ENCODE measurements around the gene EXOSC6.
"Not testable (repeated sequence)": the region's sequence is repeated elsewhere in the genome, so short reads cannot be mapped to it uniquely, and the experiment has no call there.

EXOSC6 gene

DNA sequence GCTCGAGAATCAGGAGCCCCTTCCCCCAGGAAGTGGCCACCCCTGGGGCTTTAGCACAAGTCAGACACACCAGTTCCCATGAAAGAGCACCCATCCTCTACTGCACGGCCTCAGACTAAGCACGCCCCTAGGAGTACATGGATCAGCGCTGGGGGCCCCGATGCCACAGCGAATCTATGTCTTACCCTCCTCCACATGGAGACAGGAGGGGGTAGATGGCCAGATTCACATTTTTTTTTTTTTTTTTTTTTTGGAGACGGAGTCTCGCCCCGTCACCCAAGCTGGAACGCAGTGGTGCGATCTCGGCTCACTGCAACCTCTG is 3.2 kb upstream of the EXOSC6 start:
- no peak for DNase-seq (ENCODE audit: low read depth, low spot score)

DNA sequence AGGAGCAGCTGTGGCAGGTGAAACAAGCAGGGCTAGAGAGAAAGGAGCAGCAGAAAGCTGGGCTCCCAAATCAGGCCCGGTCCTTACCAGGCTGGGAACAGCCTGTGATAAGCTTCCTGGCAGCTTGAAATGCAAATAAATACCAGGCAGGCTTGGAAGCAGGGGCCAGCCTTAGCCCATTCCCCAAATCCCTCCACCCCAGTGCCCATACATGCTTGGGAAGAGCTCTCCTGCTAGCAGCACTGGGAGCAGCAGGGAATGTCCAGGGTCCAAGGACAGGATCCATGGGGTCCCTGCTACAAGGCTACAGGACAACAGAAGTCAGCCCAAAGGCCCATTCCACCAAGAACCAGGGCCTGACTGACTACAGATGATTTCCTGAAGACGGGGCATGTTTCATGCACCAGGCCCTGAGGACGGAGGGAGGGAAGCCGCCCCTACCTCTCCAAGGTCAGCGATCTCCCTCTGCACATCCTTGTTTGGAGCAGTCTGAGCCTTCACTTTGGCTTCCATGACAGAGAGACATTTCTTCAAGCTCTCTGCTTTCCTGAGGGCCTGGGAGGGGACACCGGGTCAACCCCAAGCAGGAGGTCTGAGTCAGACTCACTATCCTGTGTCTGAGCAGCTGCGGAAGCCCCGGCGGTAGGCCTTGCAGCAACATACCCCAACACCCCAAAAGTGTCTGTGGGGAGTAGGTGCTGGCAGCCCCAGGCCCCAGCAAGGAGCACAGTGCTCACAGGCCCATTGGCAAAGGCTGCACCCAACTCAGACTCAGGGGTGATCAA is 2.6 kb upstream of the EXOSC6 start:
- DNase-seq (ENCODE audit: low read depth, low spot score), result no peak

DNA sequence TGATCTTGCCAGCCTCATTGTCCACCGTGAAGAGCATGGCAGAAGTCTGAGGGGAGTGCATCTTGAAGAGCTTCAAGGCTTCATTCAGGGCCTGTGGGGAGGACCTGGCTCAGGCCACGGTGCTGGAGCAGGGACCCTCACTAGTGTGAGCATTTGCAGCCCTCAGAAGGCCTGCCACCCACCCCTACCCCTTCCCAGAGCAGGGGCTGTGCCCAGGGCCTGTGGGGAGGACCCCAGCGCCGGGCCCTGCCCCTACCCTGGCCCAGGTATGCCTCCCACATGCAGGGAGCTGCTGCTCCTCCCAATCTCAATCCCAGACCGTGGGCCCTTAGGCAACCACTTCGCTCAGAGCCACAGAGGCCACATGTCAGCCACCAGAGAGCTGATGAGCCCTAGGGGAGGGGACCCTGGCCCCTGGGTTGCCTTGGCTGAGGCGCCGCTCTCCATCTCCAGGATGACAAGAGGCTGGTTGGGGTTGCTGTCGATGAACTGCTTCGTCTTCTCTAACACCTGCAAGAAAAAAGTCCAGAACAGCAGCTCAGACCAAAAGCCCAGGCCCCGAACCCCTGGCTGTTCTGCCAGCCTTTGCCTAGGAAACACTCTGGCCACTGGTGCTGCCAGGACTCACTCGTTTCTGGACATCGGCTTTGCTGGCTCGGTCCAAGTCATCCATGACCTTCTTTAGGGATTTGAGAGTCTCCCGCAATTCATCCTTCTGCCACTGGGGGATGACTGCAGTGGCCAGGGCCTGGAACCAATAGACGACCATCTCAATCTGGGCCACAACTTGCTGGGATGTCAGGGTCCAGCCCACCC is 1.8 kb upstream of the EXOSC6 start:
- peak; percentile 38 for DNase-seq (ENCODE audit: low read depth, low spot score)

DNA sequence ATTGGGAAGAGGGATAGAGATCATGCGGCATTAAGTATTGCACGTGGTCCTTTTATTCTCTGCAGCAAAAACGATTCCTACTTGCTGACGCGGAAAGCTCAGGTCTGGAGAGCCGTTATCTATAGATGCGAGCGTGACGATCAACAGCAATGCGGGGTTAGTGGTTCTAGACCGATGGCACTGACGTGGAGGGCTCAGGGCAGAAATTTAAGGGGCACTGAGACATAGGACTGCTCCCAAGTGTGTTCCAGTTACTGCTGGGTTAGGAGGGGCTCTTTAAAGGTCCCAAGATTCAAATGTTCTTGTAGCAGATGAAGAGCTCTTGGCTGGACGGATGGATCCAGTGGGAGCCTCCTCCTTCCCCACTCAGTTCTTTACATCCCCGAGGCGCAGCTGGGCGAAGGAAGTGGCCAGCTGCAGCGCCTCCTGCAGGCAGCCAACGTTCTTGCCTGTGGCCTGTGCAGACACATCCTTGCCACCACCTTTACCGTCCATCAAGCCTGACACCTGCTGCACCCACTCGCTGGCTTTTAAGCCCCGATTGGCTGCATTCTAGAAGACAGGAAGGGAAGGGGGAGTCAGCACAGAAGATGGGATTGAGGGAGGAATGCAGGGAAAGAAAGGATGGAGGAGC is 732 bp upstream of the EXOSC6 start:
- no peak for DNase-seq (ENCODE audit: low read depth, low spot score)

DNA sequence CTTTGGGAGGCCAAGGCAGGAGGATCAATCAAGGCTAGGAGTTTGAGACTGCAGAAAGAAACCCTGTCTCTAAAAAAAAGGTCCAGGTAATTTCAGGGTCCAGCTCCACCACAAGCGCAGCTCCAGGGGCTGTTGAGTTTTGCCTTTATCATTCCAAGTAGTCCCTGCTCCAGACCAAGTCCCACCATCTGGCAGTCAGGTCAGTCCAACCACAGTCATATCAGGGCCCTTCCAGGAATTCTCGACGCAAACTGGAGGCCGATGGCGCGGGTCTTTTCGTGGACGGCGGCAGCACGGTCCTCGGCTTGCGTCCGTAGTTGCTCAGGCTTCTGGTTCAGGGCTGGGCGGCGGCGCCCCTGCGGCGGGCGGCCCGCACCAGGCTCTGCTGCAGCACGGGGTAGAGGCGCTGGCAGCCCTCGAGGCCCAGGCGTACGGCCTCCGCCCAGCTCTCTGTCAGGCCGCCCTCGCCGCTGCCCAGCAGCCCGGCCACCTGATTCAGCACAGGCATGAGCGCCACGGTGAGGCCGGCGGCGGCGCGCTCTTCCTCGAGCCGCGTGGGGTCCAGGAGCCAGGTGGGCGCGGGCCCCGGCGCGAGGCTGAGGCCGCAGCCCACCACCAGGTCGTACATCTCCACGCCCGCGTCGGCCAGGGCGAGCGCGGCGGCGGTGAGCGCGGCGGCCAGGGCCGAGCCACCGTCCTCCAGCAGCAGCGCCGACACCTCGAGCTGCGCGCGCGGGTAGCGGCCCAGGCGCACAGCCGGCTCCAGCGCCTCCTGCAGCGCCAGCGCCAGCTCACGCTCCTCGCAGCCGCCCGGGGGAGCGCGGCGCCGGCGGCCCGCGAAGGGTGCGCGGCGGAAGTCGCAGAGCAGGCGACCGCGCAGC is 752 bp downstream of the EXOSC6 start:
- DNase-seq (ENCODE audit: low read depth, low spot score), result no peak

DNA sequence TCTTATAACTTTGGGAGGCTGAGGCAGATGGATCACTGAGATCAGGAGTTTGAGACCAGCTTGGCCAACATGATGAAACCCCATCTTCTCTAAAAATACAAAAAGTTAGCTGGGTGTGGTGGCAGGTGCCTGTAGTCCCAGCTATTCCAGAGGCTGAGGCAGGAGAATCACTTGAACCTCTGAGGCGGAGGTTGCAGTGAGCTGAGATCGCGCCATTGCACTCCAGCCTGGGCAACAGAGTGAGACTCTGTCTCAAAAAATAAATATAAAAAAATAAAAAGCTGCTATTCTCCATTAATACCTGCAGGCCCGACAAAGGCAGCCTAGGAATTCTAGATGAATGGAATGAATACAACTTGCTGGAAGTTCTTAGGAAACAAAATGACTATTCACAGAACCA is 2.0 kb downstream of the EXOSC6 start:
- DNase-seq (ENCODE audit: low read depth, low spot score), result not testable (repeated sequence)

DNA sequence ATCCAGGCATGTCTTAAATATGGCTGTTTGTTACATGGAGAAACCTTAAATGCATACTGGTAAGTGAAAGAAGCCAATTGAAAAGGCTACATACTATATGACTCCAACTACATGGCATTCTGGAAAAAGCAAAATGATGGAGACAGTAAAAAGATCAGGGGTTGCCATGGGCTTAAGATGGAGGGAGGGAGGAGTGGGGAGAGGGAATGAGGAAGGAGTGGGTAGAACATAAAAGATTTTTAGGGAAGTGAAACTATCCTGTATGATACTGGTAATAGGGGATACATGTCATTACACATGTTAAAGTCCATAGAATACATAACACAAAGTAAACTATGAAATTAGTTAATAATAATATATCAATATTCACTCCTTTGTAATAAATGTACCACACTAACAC is 13.0 kb downstream of the EXOSC6 start:
- DNase-seq (ENCODE audit: low read depth, low spot score), result not testable (repeated sequence)

DNA sequence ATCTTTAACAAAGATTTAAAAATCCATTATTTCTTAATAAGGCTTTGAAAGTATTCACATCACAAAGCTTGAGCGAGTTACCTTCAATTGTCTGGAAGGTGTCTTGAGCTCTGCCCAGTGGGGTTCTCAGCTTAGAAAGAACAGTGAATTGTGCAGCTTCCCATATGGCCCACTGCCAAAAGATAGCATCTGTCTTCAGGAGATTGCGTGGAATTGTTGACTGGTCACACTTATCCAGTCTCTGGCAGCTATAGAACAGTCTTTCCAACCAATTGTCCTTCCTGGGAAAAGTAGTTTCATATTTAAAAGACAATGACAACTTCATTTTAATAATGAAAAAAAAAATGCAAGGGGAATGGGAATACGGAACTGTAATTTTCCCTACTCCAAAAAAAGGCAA is 19.9 kb downstream of the EXOSC6 start:
- not testable (repeated sequence) for DNase-seq (ENCODE audit: low read depth, low spot score)

DNA sequence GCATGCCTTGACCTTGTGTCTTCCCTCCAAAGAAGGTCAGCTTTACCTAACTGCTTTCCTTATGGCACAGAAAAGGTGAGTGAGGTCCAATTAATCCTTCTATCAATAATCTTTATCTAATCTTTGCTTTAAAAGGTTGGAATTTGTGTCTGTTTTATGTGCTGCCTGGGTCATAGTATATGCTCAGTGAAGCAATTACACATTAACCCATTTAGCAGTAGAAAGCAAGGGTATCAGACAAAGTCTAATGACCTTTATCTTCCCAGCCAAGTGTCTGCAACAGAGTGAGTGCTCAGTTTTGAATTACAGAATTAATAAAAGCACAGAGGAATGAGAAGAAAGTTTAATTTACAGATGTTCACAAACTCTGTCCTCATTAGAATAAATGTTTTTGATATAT is 25.7 kb downstream of the EXOSC6 start:
- DNase-seq (ENCODE audit: low read depth, low spot score), result not testable (repeated sequence)

DNA sequence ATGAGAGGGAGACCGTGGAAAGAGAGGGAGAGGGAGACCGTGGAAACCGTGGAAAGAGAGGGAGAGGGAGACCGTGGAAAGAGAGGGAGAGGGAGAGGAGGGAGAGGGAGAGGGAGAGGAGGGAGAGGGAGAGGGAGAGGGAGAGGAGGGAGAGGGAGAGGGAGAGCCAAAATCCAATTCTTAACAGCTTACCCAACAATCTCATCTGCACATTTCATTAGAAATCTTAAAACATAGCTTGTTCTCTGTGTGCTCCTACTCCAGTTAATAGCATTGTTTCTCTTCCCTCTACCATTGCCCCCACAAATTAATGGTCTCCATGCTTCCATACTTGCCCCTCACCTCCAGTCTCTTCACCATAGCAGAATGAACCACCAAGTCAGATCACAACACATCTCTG is 26.3 kb downstream of the EXOSC6 start:
- DNase-seq (ENCODE audit: low read depth, low spot score), result not testable (repeated sequence)

DNA sequence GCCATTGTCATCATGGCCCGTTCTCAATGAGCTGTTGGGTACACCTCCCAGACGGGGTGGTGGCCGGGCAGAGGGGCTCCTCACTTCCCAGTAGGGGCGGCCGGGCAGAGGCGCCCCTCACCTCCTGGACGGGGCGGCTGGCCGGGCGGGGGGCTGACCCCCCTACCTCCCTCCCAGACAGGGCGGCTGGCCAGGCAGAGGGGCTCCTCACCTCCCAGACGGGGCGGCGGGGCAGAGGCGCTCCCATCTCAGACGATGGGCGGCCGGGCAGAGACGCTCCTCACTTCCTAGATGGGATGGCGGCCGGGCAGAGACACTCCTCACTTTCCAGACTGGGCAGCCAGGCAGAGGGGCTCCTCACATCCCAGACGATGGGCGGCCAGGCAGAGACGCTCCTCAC is 27.1 kb downstream of the EXOSC6 start:
- DNase-seq (ENCODE audit: low read depth, low spot score), result not testable (repeated sequence)

DNA sequence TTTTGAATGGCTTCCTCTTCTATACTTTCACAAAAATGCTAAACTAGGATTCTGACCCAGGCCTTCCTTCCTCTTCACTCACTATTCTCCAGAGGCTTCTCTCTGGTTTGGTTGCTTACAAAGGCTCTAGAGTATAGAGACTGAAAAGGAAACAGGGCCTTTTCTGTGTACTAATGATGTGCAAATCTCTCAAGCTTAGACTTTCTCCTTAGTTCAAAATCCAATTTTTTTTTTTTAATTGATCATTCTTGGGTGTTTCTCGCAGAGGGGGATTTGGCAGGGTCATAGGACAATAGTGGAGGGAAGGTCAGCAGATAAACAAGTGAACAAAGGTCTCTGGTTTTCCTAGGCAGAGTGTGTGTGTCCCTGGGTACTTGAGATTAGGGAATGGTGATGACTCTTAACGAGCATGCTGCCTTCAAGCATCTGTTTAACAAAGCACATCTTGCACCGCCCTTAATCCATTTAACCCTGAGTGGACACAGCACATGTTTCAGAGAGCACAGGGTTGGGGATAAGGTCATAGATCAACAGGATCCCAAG is 27.7 kb downstream of the EXOSC6 start:
- not testable (repeated sequence) for DNase-seq (ENCODE audit: low read depth, low spot score)

DNA sequence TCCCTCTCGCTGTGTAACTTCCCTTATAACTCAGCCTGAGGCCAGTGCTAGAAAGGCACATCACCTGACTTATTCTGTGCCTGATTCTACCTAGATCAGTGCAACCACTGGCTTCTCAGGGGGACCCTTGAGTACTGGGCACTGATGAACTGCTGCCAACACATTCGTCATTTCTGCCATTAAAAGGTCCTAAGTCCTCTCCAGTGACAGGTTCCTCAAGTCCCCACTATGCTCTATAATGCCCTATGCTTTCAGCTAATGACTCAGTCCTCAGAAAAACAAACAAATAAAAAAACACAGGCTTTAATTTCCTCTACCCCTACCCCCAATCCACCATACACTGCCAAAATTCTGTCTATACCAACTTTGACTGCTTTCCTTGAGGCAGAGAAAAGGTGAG is 28.5 kb downstream of the EXOSC6 start:
- not testable (repeated sequence) for DNase-seq (ENCODE audit: low read depth, low spot score)

DNA sequence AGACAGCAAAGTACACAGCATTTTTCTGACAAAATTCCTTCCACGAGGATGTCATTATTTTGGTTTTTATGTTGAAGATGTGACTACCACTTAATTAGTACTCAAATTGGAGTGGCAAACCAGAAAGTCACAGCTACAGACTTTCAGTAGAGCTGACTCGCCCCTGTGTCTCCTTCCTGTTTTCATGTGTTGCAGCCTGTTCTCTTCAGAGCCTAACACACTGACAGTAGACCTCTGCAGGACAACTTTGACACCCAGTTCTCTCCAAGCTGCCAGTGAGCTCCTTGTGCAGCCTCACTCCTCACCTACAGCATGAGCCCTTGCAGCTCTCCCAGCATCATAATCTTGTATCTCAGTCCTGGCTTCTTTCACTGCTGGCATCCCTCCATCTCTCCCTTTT is 29.2 kb downstream of the EXOSC6 start:
- not testable (repeated sequence) for DNase-seq (ENCODE audit: low read depth, low spot score)

DNA sequence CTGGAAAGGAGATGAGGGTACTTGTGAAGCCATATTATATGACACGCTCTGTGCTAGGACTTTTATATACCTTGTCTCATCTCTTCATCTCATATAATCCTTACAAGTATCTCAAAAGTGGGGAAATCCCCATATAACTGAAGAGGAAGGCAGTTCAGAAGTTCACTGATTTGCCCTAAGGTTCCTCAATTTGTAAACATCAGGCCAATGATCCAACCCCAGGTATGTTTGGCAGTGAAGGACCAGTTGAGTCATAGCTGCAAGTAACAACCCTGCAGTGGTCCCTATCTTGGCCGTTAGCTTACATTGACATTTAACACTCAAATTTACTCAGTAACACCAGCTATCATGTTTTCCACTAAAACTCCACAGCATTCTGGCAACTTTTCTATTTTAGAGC is 33.2 kb downstream of the EXOSC6 start:
- DNase-seq (ENCODE audit: low read depth, low spot score), result not testable (repeated sequence)

DNA sequence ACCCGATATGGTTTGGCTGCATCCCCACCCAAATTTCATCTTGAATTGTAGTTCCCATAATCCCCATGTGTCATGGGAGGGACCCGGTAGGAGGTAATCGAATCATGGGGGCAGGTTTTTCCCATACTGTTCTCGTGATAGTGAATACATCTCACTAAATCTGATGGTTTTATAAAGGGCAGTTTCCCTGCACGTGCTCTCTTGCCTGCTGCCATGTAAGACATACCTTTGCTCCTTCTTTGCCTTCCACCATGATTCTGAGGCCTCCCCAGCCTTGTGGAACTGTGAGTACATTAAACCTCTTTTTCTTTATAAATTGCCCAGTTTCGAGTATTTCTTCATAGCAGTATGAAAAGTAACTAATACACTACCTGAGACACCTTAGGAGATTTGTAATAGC is 45.4 kb downstream of the EXOSC6 start:
- not testable (repeated sequence) for DNase-seq (ENCODE audit: low read depth, low spot score)

DNA sequence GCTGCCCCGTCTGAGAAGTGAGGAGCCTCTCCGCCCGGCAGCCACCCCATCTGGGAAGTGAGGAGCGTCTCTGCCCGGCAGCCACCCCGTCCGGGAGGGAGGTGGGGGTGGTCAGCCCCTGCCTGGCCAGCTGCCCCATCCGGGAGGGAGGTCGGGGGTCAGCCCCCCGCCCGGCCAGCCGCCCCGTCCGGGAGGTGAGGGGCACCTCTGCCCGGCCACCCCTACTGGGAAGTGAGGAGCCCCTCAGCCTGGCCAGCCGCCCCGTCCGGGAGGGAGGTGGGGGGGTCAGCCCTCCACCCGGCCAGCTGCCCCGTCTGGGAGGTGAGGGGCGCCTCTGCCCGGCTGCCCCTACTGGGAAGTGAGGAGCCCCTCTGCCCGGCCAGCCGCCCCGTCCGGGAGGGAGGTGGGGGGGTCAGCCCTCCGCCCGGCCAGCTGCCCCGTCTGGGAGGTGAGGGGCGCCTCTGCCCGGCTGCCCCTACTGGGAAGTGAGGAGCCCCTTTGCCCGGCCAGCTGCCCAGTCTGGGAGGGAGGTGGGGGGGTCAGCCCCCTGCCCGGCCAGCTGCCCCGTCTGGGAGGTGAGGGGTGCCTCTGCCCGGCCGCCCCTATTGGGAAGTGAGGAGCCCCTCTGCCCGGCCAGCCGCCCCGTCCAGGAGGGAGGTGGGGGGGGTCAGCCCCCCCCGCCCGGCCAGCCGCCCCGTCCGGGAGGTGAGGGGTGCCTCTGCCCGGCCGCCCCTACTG is 46.9 kb downstream of the EXOSC6 start:
- DNase-seq (ENCODE audit: low read depth, low spot score), result not testable (repeated sequence)

DNA sequence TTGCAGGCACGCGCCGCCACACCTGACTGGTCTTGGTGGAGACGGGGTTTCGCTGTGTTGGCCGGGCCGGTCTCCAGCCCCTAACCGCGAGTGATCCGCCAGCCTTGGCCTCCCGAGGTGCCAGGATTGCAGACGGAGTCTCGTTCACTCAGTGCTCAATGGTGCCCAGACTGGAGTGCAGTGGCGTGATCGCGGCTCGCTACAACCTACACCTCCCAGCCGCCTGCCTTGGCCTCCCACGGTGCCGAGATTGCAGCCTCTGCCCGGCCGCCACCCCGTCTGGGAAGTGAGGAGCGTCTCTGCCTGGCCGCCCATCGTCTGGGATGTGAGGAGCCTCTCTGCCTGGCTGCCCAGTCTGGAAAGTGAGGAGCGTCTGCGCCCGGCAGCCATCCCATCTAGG is 47.7 kb downstream of the EXOSC6 start:
- not testable (repeated sequence) for DNase-seq (ENCODE audit: low read depth, low spot score)

DNA sequence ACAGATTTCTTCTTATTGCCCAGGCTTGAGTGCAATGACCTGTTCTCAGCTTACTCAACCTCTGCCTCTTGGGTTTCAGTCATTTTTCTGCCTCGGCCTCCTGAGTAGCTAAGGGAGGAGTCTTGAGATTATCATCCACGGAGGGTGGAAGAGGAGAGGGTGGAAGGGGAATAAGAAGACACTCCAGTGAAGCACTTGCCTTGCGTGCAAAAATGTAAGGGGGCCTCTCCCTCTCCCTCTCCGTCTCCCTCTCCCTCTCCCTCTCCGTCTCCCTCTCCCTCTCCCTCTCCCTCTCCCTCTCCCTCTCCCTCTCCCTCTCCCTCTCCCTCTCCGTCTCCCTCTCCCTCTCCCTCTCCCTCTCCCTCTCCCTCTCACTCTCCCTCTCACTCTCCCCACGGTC is 48.2 kb downstream of the EXOSC6 start:
- DNase-seq (ENCODE audit: low read depth, low spot score), result not testable (repeated sequence)

DNA sequence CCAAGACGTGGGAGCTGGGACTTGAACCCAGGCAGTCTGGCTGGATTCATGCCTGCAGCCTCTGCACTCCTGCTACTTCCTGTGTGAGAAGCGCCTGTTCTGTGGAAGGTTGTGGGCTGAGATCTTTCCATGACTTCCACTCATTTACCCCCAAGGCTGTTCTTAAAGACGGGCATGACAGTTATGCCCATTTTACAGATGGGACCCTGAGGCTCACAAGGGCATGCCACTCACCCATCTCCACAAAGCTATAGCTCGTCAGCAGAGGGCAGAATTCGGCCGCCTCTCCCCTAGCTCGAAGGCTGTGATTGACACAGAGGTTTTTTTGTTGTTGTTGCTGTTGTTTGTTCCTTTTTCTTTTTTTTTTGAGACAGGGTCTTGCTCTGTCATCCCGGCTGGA is 51.7 kb downstream of the EXOSC6 start:
- DNase-seq (ENCODE audit: low read depth, low spot score), result not testable (repeated sequence)

DNA sequence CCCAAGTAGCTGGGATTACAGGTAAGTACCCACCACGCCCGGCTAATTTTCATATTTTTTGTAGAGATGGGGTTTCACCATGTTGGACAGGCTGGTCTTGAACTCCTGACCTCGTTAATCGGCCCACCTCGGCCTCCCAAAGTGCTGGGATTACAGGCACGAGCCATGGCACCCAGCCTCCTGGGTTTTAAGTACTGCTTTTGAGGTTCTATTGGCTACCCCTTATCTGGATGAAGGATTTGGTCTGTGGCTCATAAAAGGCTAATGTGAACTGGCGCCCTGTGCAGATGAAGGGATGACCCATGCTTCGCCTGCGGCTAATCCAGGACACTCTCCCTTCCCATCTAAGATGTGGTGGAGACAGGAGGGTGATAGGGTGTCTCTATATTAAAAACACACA is 52.6 kb downstream of the EXOSC6 start:
- DNase-seq (ENCODE audit: low read depth, low spot score), result not testable (repeated sequence)
